Activated T-cell treated with anti-CD3 and anti-CD28 coated beads for 48 hours (primary cell): ENCODE results near the gene MLIP.

Source experiments
- DNase-seq: peaks from one replicate; pipeline ENCODE4 v3.0.0-alpha.2; 2020; ENCODE audit warnings: low read depth

The MLIP gene

DNA sequence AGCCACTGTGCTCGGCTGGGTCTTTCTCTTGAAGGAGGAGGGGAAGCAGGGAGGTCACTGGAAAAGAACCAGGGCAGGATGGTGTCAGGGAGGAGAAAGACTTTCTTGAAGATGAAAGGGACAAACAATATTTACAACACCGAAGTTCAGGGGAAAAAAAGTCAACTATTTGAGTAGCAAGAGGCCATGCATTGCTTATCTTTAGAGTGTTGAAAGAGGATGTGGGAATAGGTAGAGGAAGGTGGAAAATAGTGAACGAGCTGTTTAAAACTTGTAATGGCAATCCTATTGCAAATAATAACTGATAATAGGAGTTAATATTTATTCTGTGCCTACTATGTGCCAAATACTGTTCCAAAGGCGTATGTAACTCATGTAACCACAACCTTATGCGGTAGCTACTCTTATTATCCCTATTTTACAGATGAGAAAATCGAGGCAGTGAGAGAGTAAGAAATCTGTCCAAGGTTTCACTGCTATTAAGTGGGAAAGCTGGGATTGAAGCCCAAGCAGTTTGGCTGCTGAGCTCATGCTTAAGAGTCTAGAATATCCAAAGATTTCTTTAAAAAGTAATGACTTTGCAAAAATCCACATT is 12.7 kb upstream of the MLIP start:
- no peak for DNase-seq

DNA sequence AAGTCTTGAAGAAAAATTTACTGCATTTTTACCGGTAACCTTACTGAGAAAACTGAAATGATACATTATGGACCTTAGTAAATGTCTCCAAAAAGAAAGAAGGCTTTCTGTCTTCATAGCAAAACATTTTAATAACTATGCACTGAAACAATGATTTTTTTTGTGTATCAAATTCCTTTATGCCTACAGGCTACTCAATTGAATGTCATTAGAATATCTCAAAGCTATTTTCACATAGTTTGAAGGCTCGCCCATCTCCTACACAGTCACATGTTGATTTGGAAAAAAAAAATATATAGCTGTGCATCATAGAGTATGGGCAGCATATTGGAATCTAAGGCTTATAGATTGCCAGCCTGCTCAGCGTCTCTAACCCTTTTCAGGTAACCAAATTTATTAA is 12.0 kb upstream of the MLIP start:
- DNase-seq = no peak

DNA sequence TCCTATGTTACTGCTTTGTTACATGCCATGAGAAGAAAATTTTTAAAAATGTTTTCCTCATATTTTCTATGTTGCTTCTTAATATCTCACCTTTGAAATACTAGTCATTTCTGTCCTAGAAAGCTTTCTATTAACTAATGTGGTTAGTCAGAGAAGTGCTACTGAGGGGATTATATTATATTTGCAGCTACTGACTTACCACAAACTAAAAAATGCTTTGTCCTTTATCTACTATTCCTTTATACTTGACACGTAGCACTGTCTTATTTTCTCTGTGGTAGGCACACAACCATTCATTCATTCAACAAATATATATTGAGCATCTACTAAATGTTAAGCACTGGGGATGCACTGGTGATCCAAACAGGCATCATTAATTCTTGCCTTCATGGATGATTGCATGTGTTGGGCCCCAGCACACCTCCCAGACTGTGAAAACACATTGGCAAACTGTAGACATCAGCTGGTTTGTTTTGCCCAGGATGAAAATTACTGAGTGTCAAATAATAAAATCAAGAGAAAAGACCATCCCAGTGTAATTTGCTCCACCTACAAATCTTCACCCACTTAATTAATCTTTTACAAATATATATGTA is 10.7 kb upstream of the MLIP start:
- no peak for DNase-seq

DNA sequence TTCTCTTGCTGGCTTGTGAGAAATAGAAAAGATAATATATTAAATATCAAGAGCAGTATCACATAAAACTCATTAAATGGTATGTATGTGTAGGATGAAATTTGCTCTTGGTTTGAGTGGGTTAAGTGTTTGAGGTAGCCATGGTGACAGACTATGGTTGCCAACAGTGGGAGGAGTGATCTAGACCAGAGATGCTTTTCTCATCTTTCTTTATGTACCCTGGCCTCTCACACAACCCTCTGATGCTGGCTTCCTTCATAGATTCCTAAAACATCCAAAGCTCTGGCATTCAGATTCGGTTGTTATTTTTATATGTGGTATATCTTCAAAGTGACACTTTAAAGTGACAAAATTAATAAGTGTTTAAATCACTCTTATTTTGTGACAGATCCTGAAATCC is 9.0 kb upstream of the MLIP start:
- DNase-seq = no peak

DNA sequence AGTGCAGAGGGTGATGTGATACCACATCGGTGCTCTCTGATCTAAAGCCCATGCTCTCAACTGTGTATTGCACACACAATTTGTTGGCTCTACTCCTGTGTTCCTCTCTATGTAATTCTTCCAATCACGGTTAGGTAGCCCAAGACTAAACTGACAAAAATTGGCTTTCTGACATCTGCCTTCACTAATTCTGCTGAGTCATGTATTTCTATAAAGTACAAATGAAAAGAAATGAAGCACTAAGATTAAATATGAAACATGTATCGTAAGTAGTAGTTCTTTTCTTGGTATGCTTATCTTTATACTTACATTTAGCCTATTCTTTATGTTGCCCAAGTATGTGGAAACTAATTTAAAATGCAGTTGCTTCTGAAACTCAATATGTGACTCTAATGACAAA is 7.7 kb upstream of the MLIP start:
- no peak for DNase-seq

DNA sequence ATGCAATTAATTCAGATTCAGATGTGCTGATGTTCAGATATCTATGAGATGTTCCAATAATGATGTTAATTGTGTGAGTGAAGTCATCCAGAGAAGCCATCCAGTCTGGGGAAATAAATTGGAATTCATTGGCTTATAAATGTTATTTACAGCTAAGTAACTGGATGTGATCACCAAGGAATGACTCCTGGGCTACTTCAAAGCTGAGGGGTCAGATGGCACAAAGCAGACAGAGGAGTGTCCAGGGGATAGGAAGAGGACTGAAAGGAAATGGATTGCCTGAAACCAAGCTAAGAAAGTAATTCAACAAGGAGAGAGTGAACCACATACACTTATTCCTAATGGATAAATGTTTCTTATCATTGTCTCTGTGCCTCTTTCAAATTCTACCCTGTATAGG is 4.5 kb upstream of the MLIP start:
- no peak for DNase-seq

DNA sequence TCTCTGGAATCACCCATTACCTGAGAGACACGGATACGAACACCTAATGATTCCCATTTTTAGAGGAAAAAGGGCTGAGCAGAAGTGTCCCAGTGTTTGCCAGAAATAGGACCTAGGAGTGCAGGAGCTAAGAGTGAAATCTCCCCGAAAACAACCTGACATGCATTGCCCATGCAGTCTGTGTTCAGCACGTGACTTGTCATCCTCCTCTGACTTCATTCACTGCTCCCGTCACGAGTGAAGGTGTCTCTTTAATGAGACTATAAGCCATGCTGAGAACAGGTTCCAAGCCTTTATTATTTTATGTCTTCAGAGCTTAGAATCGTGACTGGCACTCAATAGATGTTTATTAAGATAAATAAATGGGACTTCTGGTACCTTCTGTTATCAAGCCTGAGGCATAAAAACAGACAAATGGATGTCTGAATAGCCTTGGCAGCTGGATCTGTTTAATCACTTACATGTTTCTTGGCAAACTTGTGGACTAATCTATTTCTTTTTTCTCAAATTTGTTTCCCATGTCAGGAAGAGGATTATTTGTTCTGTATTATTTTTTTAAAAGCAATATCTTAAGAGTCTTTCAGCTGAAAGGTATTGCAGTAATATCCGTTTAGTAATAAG is 3.7 kb upstream of the MLIP start:
- no peak for DNase-seq

DNA sequence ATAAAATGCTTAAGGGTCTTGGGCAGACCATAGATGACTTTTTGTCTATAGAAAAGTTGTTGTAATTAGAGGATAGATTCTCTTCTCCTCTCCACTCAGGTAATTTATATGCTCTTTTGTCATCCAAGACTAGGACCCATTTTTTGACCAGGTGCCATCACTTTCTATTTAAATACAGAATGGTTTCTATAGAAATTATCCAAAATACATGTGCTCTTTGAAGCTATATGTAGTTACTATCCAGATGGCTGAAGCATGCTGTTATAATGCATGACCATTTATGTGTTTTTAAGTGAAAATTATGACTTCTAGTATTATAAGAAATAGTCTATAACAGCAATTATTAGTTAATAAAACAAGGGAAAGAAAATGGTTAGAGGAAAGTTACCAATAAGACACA is 3.0 kb upstream of the MLIP start:
- DNase-seq = no peak

DNA sequence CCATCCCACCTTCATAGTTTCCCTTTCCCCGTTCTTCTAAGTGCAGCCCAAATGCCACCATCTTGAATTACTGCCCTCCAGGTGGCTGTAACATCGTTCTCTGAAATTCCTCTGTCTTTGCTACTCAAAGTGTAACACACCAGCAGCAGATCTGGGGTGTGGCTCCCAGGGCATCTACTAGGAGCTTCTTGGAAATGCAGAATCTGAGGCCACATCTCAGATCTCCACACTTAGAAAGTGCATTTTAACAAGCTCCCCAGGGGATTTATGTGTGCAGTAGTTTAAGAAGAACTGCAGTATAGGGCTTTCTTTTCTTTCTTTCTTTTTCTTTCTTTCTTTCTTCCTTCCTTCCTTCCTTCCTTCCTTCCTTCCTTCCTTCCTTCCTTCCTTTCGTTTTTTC is 1.7 kb upstream of the MLIP start:
- no peak for DNase-seq

DNA sequence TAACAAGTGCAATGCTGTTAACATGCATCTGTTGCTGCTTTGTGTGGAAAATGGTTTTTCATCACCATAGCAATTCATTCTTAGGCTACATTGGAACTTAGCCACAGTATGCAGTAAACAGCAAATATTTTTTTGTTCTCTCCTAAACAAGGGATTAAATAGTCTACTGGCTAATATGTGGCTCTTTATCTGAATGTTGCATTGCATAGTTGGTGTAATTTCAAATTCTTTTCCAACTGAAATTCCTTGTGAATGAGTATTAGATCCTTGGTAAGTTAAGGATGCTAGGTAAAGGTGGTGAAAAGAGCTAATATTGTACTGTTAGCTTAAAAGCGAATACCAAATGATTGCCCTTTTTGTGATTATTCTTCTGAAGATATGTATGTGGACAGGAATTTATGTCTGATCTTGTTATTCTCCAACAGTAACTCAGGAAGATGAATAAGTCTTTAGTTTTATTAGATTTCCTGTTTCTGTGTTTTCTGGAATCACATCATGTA is 958 bp downstream of the MLIP start:
- DNase-seq = no peak

DNA sequence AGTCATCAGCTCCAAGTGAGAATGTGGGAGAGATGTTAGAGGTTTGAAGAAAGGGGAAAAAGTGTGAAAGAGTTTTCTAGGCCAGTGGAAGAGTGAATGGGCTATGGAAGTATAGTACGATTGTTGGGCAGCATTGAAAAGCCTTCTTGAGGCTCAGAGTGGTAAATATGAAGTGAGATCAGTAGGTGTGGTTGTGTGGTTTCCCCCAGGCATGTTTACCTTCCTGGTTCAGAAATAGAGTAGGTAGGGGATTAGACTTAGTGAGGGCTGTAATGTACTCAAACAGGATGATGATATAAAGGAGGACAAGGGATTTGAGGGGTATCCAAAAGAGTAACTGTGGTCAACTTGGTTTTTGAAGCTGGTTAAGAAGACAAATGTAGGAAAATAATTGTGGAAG is 3.7 kb downstream of the MLIP start:
- DNase-seq = no peak

DNA sequence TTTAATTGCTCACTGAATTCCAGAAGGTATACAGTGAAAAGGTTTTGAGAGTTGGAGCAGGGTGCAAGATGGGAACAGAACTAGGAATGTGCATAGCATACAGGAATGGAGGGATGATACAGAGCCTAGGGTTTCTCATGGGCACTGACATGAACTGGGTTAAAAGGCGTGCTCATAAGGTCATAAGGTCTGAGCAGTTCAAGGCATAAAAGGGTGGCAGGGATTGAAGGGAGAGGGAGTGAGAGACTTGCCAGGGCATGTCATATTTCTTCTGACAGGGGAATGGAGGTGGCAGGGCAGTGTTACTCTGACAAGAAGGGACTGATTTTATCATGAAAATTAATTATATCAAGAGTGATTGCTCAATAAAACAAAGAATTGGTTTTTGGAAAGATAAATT is 4.7 kb downstream of the MLIP start:
- no peak for DNase-seq

DNA sequence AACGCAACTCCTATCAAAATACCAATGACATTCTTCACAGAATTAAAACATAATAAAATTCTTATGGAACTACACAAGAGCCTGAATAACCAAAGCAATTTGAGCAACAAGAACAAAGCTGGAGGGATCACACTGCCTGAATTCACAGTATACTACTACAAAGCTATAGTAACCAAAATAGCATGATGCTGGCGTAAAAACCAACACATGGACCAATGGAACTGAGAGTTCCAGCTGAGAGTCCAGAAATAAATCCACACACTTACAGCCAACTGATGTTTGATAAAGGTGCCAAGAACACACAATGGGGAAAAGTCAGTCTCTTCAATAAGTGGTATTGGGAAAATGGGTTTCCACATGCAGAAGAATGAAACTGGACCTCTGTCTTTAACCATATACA is 6.9 kb downstream of the MLIP start:
- no peak for DNase-seq

DNA sequence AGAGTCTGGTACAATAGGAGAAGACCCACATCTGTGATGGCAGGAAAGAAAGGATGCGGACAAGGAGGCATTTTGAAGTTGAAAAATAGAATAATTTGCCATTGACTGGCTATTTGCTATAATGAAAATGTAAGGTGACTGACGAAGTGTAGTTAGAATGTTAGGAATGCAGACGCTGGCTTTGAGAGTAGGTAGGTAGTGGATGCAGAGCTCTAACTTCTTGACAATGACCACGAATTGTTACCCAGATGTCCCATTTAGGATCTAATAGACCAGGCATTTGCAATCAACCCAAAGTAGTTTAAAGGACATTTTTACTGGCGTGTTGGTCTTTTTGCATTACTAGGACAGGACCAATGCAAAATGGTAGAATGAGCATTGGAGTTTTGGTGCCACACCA is 14.2 kb downstream of the MLIP start:
- no peak for DNase-seq

DNA sequence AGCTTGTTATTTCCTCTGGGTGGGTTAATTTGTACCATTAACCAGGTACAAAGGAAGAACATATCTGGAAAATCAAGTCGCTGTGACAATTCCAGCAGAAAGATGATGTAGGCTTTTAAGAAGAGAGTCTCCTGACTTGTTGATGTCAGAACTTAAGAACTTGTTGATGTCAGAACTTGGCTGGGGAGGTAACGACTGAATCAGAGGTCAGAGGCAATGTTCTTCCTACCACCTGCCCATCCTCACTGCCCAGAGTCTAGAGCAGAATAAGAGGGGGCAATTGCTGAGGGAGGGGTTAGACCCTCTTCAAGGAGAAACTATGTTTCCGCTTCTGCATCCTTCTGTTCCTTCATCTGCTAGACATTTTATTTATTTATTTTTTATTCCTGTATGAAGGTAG is 18.9 kb downstream of the MLIP start:
- DNase-seq = no peak

DNA sequence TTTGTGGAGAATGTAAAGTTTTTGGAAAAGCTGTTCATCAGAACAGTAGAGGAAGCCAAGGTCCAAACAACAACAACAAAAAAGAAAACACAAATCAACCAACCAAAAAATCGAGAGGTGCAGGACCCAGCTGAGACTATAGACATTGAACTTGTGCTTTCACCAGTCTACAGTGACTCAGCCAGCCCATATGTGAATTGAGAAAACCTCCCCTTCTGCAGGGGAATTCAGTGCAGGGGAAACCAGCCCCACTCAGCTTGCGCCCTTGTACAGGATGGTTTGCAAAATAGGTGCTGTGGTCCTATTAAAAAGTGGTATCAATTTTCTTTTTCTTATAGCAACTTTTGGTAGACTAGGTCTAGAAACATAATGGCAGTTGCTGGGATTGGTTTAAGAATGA is 21.3 kb downstream of the MLIP start:
- no peak for DNase-seq

DNA sequence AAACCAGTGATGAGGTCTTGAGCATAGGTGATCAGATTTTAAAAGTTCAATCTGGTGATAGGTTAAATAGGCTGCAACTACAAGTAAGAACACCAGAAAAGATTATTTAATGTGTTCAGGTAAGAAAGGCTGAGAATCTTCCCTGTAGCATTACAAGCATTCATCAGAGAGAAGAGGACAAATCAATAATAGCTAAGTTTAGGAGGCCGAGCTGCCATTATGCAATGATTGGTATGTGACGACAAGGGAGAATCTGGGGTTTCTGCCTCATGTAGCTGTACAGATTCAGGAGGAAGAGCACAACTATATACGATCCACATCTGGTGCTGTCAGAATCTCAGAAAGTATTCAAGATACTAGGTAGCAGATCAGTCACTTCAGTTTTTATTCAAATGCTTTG is 21.9 kb downstream of the MLIP start:
- no peak for DNase-seq

DNA sequence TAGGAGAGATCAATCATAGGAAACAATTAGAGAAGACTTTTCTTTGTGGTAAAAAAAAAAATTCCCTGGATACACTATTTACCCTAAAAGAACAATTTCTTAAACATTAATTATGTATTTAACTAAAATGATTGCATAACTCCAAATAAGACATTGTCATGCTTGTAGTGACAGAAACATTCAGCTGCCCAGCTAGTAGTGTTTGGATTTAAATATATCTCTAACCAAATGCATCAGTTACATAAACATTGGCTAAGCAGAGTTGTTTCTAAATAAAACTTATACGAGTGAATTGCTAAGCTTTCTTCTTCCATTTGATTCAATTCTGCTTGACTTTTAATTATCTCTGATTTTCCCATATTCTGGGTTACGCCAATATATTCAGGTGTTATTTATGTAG is 23.7 kb downstream of the MLIP start:
- no peak for DNase-seq

DNA sequence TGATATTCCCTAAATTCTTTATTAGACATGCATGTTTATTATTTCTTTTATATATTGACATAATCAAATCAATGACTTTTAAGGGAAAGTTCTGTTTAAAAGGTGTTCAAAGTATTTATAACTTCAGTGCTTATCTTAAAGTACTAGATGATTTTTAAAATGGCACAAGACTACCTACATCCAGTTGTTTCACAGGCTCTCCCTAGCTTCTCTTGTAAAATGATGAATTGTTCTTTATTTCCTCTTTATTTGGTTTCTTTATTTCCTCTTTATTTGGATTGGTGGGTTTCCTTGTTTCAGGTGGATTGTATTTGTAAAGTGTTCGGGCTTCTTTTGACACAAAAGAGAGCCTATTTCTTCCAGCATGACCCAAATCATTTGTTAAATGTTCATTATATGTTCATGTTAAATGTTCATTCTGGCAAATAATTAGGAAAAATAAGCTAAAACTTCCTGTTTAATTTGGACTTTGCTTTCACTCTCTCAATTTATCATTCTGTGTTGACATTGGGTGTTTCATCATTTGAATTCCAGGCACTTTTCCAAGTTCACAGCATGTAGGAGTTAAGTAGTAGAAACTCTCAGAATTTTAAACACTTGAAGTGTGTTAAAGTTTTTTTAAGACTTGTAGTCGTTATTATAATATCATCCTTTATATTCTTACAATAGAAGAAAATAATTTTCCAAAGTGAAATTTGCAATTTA is 24.6 kb downstream of the MLIP start:
- no peak for DNase-seq

DNA sequence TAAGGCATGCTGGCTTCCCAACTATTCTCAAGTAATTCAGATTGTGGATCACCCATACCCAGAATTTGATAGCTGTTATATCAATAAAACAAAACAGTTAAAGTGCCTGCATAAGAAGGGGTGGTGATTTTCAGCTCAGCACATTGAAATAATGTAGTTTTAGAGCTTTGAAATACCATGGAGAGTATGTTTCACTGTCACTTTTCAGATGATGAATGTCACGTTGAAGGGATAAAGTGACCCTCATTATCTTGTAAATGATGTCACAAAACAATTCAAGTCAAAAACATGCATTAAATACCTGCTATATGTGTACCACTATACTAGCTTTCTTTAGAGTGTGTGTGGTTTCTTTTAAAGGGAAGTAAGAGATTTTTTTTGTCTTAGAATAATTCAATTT is 27.6 kb downstream of the MLIP start:
- DNase-seq = no peak

DNA sequence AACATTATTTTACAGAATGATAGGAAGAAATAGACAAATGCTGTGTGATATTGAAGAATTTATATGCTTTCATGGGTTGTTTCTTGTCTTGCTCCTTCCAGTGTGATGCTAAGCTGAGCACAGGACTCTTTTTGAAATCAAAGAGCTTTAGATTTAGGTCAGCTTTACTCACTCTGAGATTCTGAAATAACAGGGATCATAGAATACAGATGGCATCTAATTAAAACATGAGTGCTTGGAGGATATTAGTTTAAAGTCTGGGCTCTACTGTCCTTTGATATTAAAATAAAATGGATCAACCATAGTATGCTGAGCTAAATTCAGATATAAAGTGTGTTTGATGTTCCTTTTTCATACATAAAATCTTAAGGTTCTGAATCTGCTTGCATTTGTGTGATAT is 29.6 kb downstream of the MLIP start:
- DNase-seq = no peak

DNA sequence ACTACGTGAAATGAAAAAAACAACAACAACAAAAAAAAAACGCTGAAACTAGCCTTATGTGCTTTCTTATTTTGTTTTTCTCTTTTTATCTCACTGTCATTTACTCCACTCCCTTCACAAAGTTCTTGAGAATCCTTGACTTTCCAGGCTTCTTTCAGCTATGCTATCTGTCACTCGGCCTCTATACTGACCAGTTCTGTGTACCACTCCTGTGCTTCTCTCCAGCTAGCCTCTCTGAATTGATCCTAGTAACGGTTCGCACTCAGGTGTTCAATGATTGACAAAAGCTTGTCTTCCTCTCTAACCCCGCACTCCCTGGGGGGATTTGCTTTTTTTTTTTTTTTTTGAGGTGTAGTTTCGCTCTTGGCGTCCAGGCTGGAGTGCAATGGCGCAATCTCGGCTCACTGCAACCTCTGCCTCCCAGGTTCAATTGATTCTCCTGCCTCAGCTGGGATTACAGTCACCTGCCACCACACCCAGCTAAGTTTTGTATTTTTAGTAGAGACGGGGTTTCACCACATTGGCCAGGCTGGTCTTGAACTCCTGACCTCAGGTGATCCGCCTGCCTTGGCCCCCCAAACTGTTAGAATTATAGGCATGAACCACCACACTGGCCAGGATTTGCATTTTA is 31.8 kb downstream of the MLIP start:
- no peak for DNase-seq

DNA sequence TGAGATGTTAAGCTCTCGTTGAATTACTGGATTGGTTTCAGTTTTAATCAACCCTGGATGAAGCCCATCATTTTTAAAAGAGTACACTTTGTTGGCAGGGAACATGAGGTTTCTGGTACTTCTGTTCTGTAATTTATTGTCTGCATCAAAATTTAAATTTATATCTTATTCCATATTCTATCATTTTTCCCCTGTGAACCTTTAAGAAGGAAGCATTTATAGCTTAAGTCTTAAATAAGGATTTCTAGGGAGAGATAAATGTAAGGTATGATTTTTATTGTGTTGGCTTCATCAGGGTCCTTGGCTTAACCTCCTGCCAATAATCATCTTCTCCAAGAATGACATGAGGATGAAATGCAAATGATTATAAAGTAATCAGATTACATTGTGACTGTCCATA is 40.6 kb downstream of the MLIP start:
- DNase-seq = no peak
